ENCODE measurements around the gene SRP68. TPM values are rescaled to one million over a fixed set of nuclear protein-coding genes. Genes with fewer than 3 reads are reported as not detected.

Gene SRP68
- total and polyA plus RNA-seq, 2 of the 8 experiments (the other 6 are each of a cell fraction or from before 2014, with no cell fraction given), result 57.7 to 83.5 TPM

- TF ChIP-seq ATF2 (IDR thresholded peaks at IDR 0.05; ENCODE audit: low read length) (no peak), BACH1 (IDR thresholded peaks at IDR 0.05; ENCODE audit: low read length) (no peak), CREB1 (IDR thresholded peaks at IDR 0.05) (no peak), CBX8 (IDR thresholded peaks at IDR 0.05; ENCODE audit: borderline replicate concordance, low read depth, low read length) (no peak), CHD2 (IDR thresholded peaks at IDR 0.05; ENCODE audit: low read length) (no peak), CBX5 (IDR thresholded peaks at IDR 0.05; ENCODE audit: low read depth, low read length) (no peak), CEBPB (IDR thresholded peaks at IDR 0.05; ENCODE audit: low read depth, low read length) (no peak), RFX5 (IDR thresholded peaks at IDR 0.05; ENCODE audit: borderline replicate concordance, low read depth, low read length) (no peak), CTBP2 (IDR thresholded peaks at IDR 0.05; ENCODE audit: borderline replicate concordance, insufficient read depth, insufficient read length, low read length) (no peak), CHD1 (IDR thresholded peaks at IDR 0.05; ENCODE audit: low read depth, low read length) (no peak)
Observed at GRCh38 chr17:76026714-76027158, 45.6 kb downstream of the SRP68 start (continued).

All from H1 (cell line).